Sigmoid colon (tissue), 4 donors: ENCODE data around the gene TCP11L2.

Source experiments
- EP300 ChIP-seq, 4 donors: sonication (generic); formaldehyde crosslinking; IDR thresholded peaks; one replicate each; pipeline ENCODE4 v1.6.1; 2017; ENCODE audit warnings: antibody characterized with exemption in 4 of 4
- TF ChIP-seq, protein P1 (sequence below), 4 experiments: fragments of 450-650 bp in 3 of 4; fragments of 200-600 bp in 1 of 4; IDR thresholded peaks; one replicate each; pipeline ENCODE4 v1.5.1; 2016 to 2019; ENCODE audit warnings: antibody characterized with exemption in 4 of 4, mild to moderate bottlenecking in 3 of 4, moderate library complexity in 2 of 4

DNA sequence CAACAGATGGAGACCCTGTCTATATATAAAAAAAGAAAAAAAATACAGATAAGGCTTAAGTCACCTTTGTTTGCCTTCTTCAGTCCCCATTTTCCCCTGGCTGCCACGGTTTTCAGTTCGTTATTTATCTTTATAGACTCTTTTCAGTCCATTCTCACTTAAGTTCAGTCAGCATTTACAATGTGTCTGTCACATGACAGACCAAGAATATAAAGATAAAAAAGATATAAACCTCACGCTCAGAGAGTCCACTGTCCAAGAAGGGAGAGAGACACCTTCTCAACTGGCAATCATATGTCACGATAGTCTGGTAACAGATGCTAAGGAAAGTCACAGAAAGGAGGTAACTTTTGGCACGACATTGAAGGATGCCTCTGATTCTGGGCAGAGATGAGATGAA is 41.6 kb downstream of the TCP11L2 start:
- TF ChIP-seq, protein P1, sequence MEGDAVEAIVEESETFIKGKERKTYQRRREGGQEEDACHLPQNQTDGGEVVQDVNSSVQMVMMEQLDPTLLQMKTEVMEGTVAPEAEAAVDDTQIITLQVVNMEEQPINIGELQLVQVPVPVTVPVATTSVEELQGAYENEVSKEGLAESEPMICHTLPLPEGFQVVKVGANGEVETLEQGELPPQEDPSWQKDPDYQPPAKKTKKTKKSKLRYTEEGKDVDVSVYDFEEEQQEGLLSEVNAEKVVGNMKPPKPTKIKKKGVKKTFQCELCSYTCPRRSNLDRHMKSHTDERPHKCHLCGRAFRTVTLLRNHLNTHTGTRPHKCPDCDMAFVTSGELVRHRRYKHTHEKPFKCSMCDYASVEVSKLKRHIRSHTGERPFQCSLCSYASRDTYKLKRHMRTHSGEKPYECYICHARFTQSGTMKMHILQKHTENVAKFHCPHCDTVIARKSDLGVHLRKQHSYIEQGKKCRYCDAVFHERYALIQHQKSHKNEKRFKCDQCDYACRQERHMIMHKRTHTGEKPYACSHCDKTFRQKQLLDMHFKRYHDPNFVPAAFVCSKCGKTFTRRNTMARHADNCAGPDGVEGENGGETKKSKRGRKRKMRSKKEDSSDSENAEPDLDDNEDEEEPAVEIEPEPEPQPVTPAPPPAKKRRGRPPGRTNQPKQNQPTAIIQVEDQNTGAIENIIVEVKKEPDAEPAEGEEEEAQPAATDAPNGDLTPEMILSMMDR (IDR thresholded peaks at IDR 0.05): no peak
- TF ChIP-seq EP300 (IDR thresholded peaks at IDR 0.05): no peak
